SU-DHL-6 (cell line): ENCODE results near the gene ATP6V0E2.
"Not testable (repeated sequence)": the region's sequence is repeated elsewhere in the genome, so short reads cannot be mapped to it uniquely, and the experiment has no call there.

Source experiments
- H2AFZ ChIP-seq: fragments of 200-600 bp; sonication (generic); 2 replicates; pipeline ENCODE4 v1.6.1; 2014; ENCODE audit warnings: low read depth, mild to moderate bottlenecking, moderate library complexity, mixed read lengths, antibody characterized with exemption, low read length; ENCODE audit not compliant: severe bottlenecking
- H3F3A ChIP-seq: fragments of 200-600 bp; shearing (Covaris generic); 2 replicates; pipeline ENCODE4 v1.6.0; 2016; ENCODE audit warnings: antibody characterized with exemption, mild to moderate bottlenecking; ENCODE audit not compliant: insufficient read depth
- H3K27ac ChIP-seq: fragments of 200-600 bp; sonication (generic); 2 replicates; pipeline ENCODE4 v1.5.1; 2016; ENCODE audit warnings: low read depth, mild to moderate bottlenecking, low read length, moderate library complexity, mixed read lengths
- H3K27me3 ChIP-seq: fragments of 200-600 bp; sonication (generic), shearing (Covaris generic); 2 replicates; pipeline ENCODE4 v1.6.0; 2014; ENCODE audit warnings: mild to moderate bottlenecking, low read length
- H3K36me3 ChIP-seq: fragments of 200-600 bp; sonication (generic); 2 replicates; pipeline ENCODE4 v1.6.1; 2014; ENCODE audit warnings: mild to moderate bottlenecking, low read length, mixed read lengths
- H3K4me2 ChIP-seq: fragments of 300-600, 200-600 bp; shearing (Covaris generic), sonication (generic); 2 replicates; pipeline ENCODE4 v1.6.0; 2014; ENCODE audit warnings: low read length, low read depth, mild to moderate bottlenecking; ENCODE audit not compliant: poor library complexity, severe bottlenecking
- H3K4me3 ChIP-seq: fragments of 200-600 bp; sonication (generic); 2 replicates; pipeline ENCODE4 v1.5.1; 2014; ENCODE audit warnings: antibody characterized with exemption, low read length, mild to moderate bottlenecking, mixed read lengths; ENCODE audit not compliant: insufficient read depth, poor library complexity, severe bottlenecking
- H3K79me2 ChIP-seq: fragments of 200-600 bp; sonication (generic); 2 replicates; pipeline ENCODE4 v1.6.1; 2014; ENCODE audit warnings: mild to moderate bottlenecking, low read length, moderate library complexity; ENCODE audit not compliant: insufficient read depth
- H3K9ac ChIP-seq: fragments of 200-600 bp; sonication (generic); 2 replicates; pipeline ENCODE4 v1.7.0; 2014; ENCODE audit warnings: mild to moderate bottlenecking, low read length
- H3K9me2 ChIP-seq: fragments of 200-600 bp; sonication (generic); replicated peaks from 2 replicates; pipeline ENCODE4 v1.6.1; 2014; ENCODE audit warnings: low read length; ENCODE audit not compliant: insufficient read depth
- H3K9me3 ChIP-seq: fragments of 200-600 bp; sonication (generic); 2 replicates; pipeline ENCODE4 v1.6.1; 2014; ENCODE audit warnings: low read length, mixed read lengths; ENCODE audit not compliant: insufficient read depth
- H4K20me1 ChIP-seq: fragments of 200-600 bp; sonication (generic); 2 replicates; pipeline ENCODE4 v1.6.1; 2014; ENCODE audit warnings: low read depth, mild to moderate bottlenecking, antibody characterized with exemption, low read length, moderate library complexity, mixed read lengths

ATP6V0E2 gene

DNA sequence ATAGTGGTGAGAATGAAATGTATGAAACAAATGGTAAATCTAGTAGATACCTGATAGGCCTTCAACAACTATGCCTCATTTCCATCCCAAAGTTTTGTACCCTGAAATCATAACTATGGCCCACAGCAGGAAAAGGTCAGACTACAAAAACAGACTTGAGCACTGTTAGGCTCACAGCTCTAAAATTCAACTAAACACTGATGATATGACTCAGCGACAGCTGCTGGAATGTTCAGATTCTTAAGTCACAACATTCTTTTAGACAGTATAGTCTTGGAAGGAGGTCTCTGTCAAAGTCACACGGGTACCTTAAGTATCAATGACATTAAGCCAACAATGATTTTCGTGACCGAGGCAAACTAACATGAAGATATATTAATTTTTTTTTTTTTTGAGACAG, 38.4 kb downstream of the ATP6V0E2 start:
- H3K79me2 ChIP-seq, H3F3A ChIP-seq, H2AFZ ChIP-seq, H4K20me1 ChIP-seq, H3K9me3 ChIP-seq, H3K9me2 ChIP-seq, H3K27ac ChIP-seq, H3K4me2 ChIP-seq, H3K9ac ChIP-seq, H3K27me3 ChIP-seq, H3K36me3 ChIP-seq, H3K4me3 ChIP-seq: not testable (repeated sequence)

DNA sequence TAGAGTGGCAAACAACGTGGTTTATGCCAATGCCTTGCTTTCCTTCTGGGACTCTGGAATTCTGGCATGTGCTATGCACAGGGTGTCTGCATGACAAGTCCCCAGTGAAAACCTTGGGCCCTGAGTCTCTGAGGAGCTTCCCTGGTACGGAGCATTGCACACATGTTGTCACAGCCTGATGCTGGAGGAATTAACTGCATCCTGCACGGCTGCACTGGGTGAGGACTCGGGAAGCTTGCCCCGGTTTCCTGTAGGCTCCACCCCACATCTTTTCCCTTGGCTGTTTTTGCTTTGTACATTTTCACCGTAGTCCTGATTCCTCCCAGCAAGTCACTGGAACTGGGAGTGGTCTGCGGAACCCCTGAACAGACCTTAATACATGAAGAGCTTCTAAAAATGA, 52.6 kb downstream of the ATP6V0E2 start:
- not testable (repeated sequence) for H3K27me3 ChIP-seq, H3K9ac ChIP-seq, H4K20me1 ChIP-seq, H3K79me2 ChIP-seq, H3K36me3 ChIP-seq, H3K4me3 ChIP-seq, H3K9me2 ChIP-seq, H3K27ac ChIP-seq, H3F3A ChIP-seq, H2AFZ ChIP-seq, H3K4me2 ChIP-seq, H3K9me3 ChIP-seq
